Peyer's patch (tissue), 4 donors: ENCODE measurements around the gene IGF2BP2.

Experiments used
- CTCF ChIP-seq, 6 experiments: fragments of 450-650 bp in 4 of 6; fragments of 200-600 bp in 2 of 6; sonication (generic) in 1 of 6; IDR thresholded peaks; one replicate each; pipeline ENCODE4 v1.5.1; 2017 to 2019; ENCODE audit warnings: antibody characterized with exemption in 6 of 6, mild to moderate bottlenecking in 3 of 6, moderate library complexity in 1 of 6
- POLR2A ChIP-seq, 2 donors: fragments of 450-650 bp; IDR thresholded peaks; one replicate each; pipeline ENCODE4 v1.5.1; 2017; ENCODE audit warnings: antibody characterized with exemption in 2 of 2, mild to moderate bottlenecking in 2 of 2, moderate library complexity in 2 of 2

- no peak for TF ChIP-seq CTCF (IDR thresholded peaks at IDR 0.05)
- TF ChIP-seq POLR2A (IDR thresholded peaks at IDR 0.05): no peak
Observed at GRCh38 chr3:185630182-185630622, 194.6 kb downstream of the IGF2BP2 start.
